Measurements from ENCODE around the gene GCNT4. TPM values are rescaled to one million over a fixed set of nuclear protein-coding genes. Genes with fewer than 3 reads are reported as not detected.

GCNT4 gene
- total RNA-seq, 1 experiment from 2014 or later = 0.63 TPM

DNA sequence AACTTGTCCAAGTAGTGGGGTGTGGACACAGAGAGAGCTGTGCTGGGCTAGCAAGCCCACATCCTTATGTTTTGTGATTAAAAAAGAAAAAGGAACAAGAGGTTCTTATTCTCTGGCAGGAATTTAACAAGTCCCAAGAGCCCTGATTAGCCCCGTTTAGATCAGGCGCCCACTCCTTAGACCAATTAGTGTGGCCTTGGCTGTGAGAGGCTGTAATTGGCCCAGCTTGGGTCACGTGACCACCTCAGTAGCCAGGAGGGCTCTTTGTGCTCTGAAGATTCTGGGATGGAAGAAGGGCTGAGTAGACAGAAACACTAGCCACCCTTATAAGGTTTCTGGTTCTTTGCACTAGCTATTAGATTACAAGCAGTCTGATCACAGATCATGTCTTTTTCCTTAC is 31.1 kb downstream of the GCNT4 start:
- Mint-ChIP-seq H3K4me1 (peaks cover 15 to 18% of the 10 kb centered on the region in 2 experiments), H3K36me3 (ENCODE audit: insufficient read depth in 1 of 3, low read depth in 3 of 3) (no peaks in the 10 kb centered on the region), H3K4me3 (no peak overlapping the region), H3K27ac (0 out of 7 replicates have a peak overlapping the region, but pooled peaks of 1 of the 3 experiments have one; percentile 36), H3K27me3 (ENCODE audit: low read depth) (no peaks in the 10 kb centered on the region), H3K9me3 (no peaks in the 10 kb centered on the region)
- Histone ChIP-seq H2BK15ac (ENCODE audit: low read depth, low read length) (no peak overlapping the region), H4K20me1 (ENCODE audit: control insufficient read depth, insufficient read depth, insufficient read length) (no peaks in the 10 kb centered on the region), H4K8ac (replicated peaks; ENCODE audit: insufficient read length, low read depth, low read length) (no peak overlapping the region), H4K5ac (ENCODE audit: insufficient read length, low read depth, low read length) (no peak overlapping the region), H3K18ac (ENCODE audit: insufficient read length, low read depth, low read length) (no peak overlapping the region), H3K27me3 (ENCODE audit: insufficient read depth, low read length) (no peaks in the 10 kb centered on the region), H3K14ac (ENCODE audit: insufficient read depth, low read length) (no peak overlapping the region), H3K4ac (ENCODE audit: low read depth, low read length) (no peak overlapping the region), H3K79me1 (ENCODE audit: insufficient read depth, low read depth, low read length, poor library complexity, severe bottlenecking) (no peaks in the 10 kb centered on the region), H3T11ph (ENCODE audit: low read length) (no peak overlapping the region), H3K27ac (ENCODE audit: insufficient read length, low read depth, low read length) (no peak overlapping the region), H2BK120ac (ENCODE audit: low read depth, low read length, poor library complexity, severe bottlenecking) (no peak overlapping the region), H2BK20ac (ENCODE audit: low read depth, low read length, poor library complexity, severe bottlenecking) (no peak overlapping the region), H3K9me3 (ENCODE audit: control insufficient read depth, low read depth, low read length) (no peaks in the 10 kb centered on the region), H3K9ac (ENCODE audit: extremely low read depth, insufficient read length, low read length) (no peak overlapping the region), H3K23me2 (ENCODE audit: insufficient read length, low read depth, low read length, poor library complexity, severe bottlenecking) (no peaks in the 10 kb centered on the region), H4K91ac (ENCODE audit: insufficient read length, low read depth, low read length) (no peak overlapping the region), H2BK12ac (ENCODE audit: insufficient read length, low read depth, low read length) (no peak overlapping the region), H3K56ac (ENCODE audit: insufficient read length, low read depth, low read length) (no peak overlapping the region), H3K79me2 (ENCODE audit: insufficient read depth, low read length) (no peaks in the 10 kb centered on the region), H2AK5ac (ENCODE audit: insufficient read length, low read length) (no peak overlapping the region), H3K4me2 (ENCODE audit: insufficient read depth, insufficient read length, low read length) (no peak overlapping the region), H2BK5ac (ENCODE audit: insufficient read length, low read length) (no peak overlapping the region), H2AFZ (ENCODE audit: low read length) (no peak overlapping the region), H3K4me1 (ENCODE audit: insufficient read depth, low read length) (peaks cover 3% of the 10 kb centered on the region; the same call in 1 of the 2 replicates), H3K23ac (ENCODE audit: insufficient read length, low read depth, low read length) (no peak overlapping the region)
- WGBS (ENCODE audit: extremely low coverage, insufficient read length, low lambda C conversion rate) = no CpG with 5 or more reads among the region's 3 CpGs
- DNase-seq = no peak
- TF ChIP-seq, protein P1, sequence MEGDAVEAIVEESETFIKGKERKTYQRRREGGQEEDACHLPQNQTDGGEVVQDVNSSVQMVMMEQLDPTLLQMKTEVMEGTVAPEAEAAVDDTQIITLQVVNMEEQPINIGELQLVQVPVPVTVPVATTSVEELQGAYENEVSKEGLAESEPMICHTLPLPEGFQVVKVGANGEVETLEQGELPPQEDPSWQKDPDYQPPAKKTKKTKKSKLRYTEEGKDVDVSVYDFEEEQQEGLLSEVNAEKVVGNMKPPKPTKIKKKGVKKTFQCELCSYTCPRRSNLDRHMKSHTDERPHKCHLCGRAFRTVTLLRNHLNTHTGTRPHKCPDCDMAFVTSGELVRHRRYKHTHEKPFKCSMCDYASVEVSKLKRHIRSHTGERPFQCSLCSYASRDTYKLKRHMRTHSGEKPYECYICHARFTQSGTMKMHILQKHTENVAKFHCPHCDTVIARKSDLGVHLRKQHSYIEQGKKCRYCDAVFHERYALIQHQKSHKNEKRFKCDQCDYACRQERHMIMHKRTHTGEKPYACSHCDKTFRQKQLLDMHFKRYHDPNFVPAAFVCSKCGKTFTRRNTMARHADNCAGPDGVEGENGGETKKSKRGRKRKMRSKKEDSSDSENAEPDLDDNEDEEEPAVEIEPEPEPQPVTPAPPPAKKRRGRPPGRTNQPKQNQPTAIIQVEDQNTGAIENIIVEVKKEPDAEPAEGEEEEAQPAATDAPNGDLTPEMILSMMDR (conservative IDR thresholded peaks at IDR 0.05) = no peak
